Kidney (tissue), 14 donors: ENCODE results near the gene TGFBR2. TPM values are rescaled to one million over a fixed set of nuclear protein-coding genes. Genes with fewer than 3 reads are reported as not detected.

Experiments
- DNase-seq, 5 donors: peaks; one replicate each; pipeline ENCODE4 v3.0.0-alpha.2; 2013 to 2020
- FAIRE-seq: peaks from 2 replicates; lab custom pipeline; 2012; peaks lifted over from hg19 to GRCh38; lab: Jason Lieb, UNC
- H3K27ac ChIP-seq, 2 donors: one replicate each; pipeline ENCODE4 v1.7.0; 2013; ENCODE audit warnings: low read depth in 2 of 2, low read length in 2 of 2, inconsistent platforms in 1 of 2
- H3K27me3 ChIP-seq: one replicate; pipeline ENCODE4 v1.7.1; 2013; ENCODE audit warnings: low read length, inconsistent platforms; ENCODE audit not compliant: control insufficient read depth, insufficient read depth
- H3K36me3 ChIP-seq, 3 donors: one replicate each; pipeline versions ENCODE4 v1.7.0 to v1.7.1; 2013; ENCODE audit warnings: low read length in 3 of 3, control low read depth in 1 of 3, inconsistent platforms in 1 of 3; ENCODE audit not compliant: insufficient read depth in 3 of 3, control insufficient read depth in 2 of 3
- H3K4me1 ChIP-seq, 3 donors: one replicate each; pipeline versions ENCODE4 v1.7.0 to v1.7.1; 2013; ENCODE audit warnings: low read length in 3 of 3, inconsistent platforms in 1 of 3, low read depth in 1 of 3; ENCODE audit not compliant: control insufficient read depth in 2 of 3, insufficient read depth in 2 of 3
- H3K4me3 ChIP-seq, 3 donors: one replicate each; pipeline versions ENCODE4 v1.7.0 to v1.8.1; 2013; ENCODE audit warnings: low read length in 3 of 3, control low read depth in 1 of 3, inconsistent platforms in 1 of 3
- H3K9ac ChIP-seq, 3 donors: one replicate each; pipeline versions ENCODE4 v1.7.0 to v1.7.1; 2013; ENCODE audit warnings: low read length in 3 of 3, control low read depth in 1 of 3, inconsistent platforms in 1 of 3
- H3K9me3 ChIP-seq, 3 donors: one replicate each; pipeline versions ENCODE4 v1.7.0 to v1.7.1; 2013; ENCODE audit warnings: low read length in 3 of 3, control low read depth in 1 of 3, inconsistent platforms in 1 of 3; ENCODE audit not compliant: control insufficient read depth in 2 of 3, insufficient read depth in 1 of 3
- intact Hi-C: fragments of 100-400 bp; cut with DNase I; formaldehyde crosslinking; loops from one replicate; pipeline ENCODE4 v1.11.1; 2022
- polyA plus RNA-seq: library from polyadenylated mRNA; stranded (reverse); fragments of 350-450 nt; fragmentation: Illumina TruSeq; extraction: RNeasy Lipid Tissue Mini Kit (QIAGEN cat#74804); gene quantifications from one replicate; pipeline ENCODE4 v1.2.3, GENCODE V29; 2014; ENCODE audit warnings: low read depth, low replicate concordance; ENCODE audit not compliant: insufficient read depth
- total RNA-seq: library from RNA; stranded (reverse); fragmentation: NEBNext Ultra II Directional; extraction: Animal tissue kit (Norgen Biotek cat#: 25700); gene quantifications from one replicate; pipeline ENCODE4 v1.2.1, GENCODE V29; 2021
- TF ChIP-seq, protein P1 (sequence below): IDR thresholded peaks from 3 replicates; pipeline ENCODE4 v1.5.1; 2012; ENCODE audit warnings: mild to moderate bottlenecking, moderate library complexity, borderline replicate concordance; ENCODE audit not compliant: insufficient read depth; ENCODE audit errors: extremely low read depth
- donor health status: control.
- donor health status: control.
- donor health status: control.
- donor health status: control.
- donor health status: control.
- donor health status: DM: yes; HTN: yes; CAD: no.
- donor health status: Normal renal cell carcinoma (clear cell type).

Gene TGFBR2
- total and polyA plus RNA-seq, 2 donors from 2014 or later: 81.8 to 243 TPM

DNA sequence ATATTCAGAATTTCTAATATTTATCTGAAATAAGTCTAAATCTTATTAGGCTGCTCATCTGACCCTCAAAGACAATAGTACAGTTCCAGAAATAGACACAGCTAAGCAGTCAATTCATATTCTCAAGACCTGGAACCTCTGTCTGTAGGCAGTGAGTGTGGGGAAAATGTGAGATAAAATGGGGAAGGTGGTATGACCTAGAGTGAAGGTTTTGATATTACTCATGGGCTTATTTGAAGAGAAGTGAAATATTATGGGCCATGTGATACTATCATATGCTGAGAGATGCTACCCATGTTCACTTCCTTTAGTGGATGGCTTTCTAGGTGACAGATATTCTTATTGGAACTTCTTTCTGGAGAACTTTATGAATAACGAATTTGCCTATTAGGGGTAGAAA lies 33.5 kb downstream of the TGFBR2 start:
- peaks cover 0 to 4% (median 0%) of the 10 kb centered on the region in 3 donors for H3K36me3 ChIP-seq
- no peaks in the 10 kb centered on the region for H3K9me3 ChIP-seq
- no peak overlapping the region for H3K4me3 ChIP-seq
- peaks cover 3 to 31% (median 26%) of the 10 kb centered on the region in 3 donors for H3K4me1 ChIP-seq
- H3K27me3 ChIP-seq: no peaks in the 10 kb centered on the region
- no peak overlapping the region for H3K27ac ChIP-seq
- intact Hi-C loops: no loop called here
- H3K9ac ChIP-seq: no peak overlapping the region
- TF ChIP-seq, protein P1, sequence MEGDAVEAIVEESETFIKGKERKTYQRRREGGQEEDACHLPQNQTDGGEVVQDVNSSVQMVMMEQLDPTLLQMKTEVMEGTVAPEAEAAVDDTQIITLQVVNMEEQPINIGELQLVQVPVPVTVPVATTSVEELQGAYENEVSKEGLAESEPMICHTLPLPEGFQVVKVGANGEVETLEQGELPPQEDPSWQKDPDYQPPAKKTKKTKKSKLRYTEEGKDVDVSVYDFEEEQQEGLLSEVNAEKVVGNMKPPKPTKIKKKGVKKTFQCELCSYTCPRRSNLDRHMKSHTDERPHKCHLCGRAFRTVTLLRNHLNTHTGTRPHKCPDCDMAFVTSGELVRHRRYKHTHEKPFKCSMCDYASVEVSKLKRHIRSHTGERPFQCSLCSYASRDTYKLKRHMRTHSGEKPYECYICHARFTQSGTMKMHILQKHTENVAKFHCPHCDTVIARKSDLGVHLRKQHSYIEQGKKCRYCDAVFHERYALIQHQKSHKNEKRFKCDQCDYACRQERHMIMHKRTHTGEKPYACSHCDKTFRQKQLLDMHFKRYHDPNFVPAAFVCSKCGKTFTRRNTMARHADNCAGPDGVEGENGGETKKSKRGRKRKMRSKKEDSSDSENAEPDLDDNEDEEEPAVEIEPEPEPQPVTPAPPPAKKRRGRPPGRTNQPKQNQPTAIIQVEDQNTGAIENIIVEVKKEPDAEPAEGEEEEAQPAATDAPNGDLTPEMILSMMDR: no peak
- DNase-seq (no peak), FAIRE-seq (no peak)

DNA sequence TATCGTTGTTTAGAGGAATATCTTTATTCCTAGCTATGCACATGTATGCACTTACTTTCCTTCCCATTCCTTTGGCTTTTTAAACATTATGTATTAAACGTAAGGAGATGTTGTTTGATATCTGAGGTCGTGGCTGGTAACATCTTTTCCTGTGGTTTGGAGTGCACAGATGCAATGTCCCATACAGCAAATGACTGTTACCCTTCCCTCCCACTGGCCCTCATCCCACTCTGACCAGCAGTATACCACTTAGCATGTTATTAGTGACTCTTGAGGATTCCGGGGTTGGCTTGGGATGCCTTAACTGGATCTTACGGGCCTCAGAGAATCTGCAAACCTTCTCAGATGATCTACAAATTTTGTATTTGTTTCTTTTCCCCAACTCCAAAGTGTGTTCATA lies 34.5 kb downstream of the TGFBR2 start:
- H3K36me3 ChIP-seq: peaks cover 0 to 13% (median 0%) of the 10 kb centered on the region in 3 donors
- no peaks in the 10 kb centered on the region for H3K27me3 ChIP-seq
- H3K4me3 ChIP-seq: no peak overlapping the region
- no peak for DNase-seq
- H3K4me1 ChIP-seq: peaks cover under 1 to 25% (median 23%) of the 10 kb centered on the region in 3 donors
- FAIRE-seq: no peak
- intact Hi-C loops: no loop called here
- no peak overlapping the region for H3K27ac ChIP-seq
- TF ChIP-seq, protein P1: no peak
- H3K9ac ChIP-seq: no peak overlapping the region
- H3K9me3 ChIP-seq: no peaks in the 10 kb centered on the region

DNA sequence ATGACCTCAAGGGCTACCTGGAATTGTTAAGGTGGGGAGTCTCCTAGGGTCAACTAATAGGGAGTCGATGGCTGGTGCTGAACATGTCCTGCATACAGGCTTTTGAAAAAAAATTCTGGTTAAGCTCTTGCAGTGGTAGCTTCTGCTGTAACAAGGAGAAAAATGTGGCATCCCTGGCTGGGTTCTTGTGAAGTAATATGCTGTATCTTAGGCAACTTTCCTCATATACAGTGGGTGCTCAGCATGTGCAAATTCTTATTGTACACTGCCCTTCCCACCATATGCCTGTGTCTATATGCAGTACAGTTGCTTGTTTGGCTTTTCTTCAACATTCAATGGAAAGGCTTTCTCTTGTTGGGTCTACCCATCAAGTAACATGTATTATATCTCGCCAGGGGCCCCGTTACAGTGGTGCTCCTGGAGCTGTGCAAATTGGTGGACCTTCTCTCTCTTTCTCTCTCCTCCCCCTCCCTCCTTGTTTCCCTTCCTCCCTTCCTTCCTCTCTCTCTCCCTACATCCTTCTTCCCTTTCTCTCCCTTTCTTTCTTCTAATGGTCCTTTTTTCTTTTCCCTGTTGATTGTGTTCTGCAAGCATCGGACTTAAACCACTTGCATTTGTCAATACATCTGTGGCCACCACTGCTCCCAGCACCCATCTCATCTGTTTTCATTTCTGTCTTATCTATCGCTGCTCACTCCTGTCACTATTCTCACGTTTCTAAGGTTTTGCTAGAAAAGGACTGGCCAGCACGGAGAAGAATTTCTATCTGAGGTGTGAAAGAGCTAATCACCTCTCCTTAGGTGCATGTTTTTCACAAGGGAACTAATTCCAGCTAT lies 35.2 kb downstream of the TGFBR2 start:
- peaks cover 4 to 20% (median 5%) of the 10 kb centered on the region in 3 donors for H3K36me3 ChIP-seq
- no peaks in the 10 kb centered on the region for H3K27me3 ChIP-seq
- H3K9me3 ChIP-seq: no peaks in the 10 kb centered on the region
- no peak overlapping the region for H3K9ac ChIP-seq
- H3K4me3 ChIP-seq: no peak overlapping the region
- peaks cover 0 to 27% (median 22%) of the 10 kb centered on the region in 3 donors for H3K4me1 ChIP-seq
- no peak overlapping the region for H3K27ac ChIP-seq
- no peak for DNase-seq
- TF ChIP-seq, protein P1: no peak
- intact Hi-C loops: no loop called here
- FAIRE-seq: no peak
